A549 treated with Mapracorat at 1 μM for 4 hours (cell line): Measurements from ENCODE around the gene KCTD1. TPM values are rescaled to one million over a fixed set of nuclear protein-coding genes. Genes with fewer than 3 reads are reported as not detected.

ENCODE experiments used
- total RNA-seq: library from RNA; stranded (reverse); fragments of 200-300 nt; extraction: Qiagen RNA extraction; gene quantifications from 5 replicates; pipeline ENCODE4 v1.2.3, GENCODE V29; 2022

The KCTD1 gene
- total RNA-seq, result 35.6 to 39.5 TPM (median 37.9 TPM) in 5 replicates

GRCh38 chr18:26548415-26549262 lies at the start of gene KCTD1:
Gene KCTD1 (minus strand): TSS chr18:26548553. CDS start chr18:26548536, 17 bp downstream.

